ENCODE measurements around the gene SASH1.

DNA sequence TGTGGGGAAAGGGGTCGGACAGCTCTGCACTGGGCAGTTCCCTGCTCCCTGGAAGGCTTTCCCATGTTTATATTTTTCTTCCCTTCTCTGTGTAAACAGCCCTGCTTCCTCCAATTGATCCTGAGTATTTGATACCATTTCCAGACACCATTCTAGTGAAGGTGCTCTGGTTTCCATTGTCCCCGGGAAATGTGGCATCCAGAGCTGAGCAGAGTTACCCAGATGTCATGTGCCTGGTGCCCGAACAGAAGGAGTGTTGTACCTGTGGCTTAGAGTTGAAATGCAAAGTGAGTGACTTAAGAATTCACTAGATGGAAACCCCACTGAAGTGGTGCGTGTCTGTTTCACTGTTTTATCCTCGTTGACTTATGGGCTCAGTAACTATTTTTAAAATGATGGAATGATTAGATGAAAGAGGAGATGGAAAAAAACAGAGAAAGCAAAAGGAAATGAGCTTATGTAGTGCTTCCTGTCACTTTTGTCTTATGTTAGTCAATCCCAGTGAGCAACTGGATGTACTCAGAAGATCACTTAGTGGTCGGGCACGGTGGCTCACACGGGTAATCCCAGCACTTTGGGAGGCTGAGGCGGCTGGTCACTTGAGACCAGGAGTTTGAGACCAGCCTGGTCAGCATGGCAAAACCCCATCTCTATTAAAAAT lies 83.8 kb downstream of the SASH1 start:
- TF ChIP-seq, protein P1, sequence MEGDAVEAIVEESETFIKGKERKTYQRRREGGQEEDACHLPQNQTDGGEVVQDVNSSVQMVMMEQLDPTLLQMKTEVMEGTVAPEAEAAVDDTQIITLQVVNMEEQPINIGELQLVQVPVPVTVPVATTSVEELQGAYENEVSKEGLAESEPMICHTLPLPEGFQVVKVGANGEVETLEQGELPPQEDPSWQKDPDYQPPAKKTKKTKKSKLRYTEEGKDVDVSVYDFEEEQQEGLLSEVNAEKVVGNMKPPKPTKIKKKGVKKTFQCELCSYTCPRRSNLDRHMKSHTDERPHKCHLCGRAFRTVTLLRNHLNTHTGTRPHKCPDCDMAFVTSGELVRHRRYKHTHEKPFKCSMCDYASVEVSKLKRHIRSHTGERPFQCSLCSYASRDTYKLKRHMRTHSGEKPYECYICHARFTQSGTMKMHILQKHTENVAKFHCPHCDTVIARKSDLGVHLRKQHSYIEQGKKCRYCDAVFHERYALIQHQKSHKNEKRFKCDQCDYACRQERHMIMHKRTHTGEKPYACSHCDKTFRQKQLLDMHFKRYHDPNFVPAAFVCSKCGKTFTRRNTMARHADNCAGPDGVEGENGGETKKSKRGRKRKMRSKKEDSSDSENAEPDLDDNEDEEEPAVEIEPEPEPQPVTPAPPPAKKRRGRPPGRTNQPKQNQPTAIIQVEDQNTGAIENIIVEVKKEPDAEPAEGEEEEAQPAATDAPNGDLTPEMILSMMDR (conservative IDR thresholded peaks at IDR 0.05 in 1 of 2, IDR thresholded peaks at IDR 0.05 in 1 of 2; ENCODE audit: extremely low read depth in 1 of 2, insufficient read depth in 1 of 2, low read depth in 1 of 2, low read length in 2 of 2), result no peak
- no peak for TF ChIP-seq EZH2 (IDR thresholded peaks at IDR 0.05; ENCODE audit: borderline replicate concordance, low read length)

All from mammary epithelial cell (primary cell).